Activated CD8-positive, alpha-beta memory T cell treated with anti-CD3 and anti-CD28 coated beads, Interleukin-2, amount 50 U/mL, for 1 hour (primary cell): Measurements from ENCODE around the gene CCDC152.
"Not testable (repeated sequence)": the region's sequence is repeated elsewhere in the genome, so short reads cannot be mapped to it uniquely, and the experiment has no call there.

Source experiments
- DNase-seq: peaks from one replicate; pipeline ENCODE4 v3.0.0-alpha.2; 2020; ENCODE audit errors: extremely low read depth

Gene CCDC152

DNA sequence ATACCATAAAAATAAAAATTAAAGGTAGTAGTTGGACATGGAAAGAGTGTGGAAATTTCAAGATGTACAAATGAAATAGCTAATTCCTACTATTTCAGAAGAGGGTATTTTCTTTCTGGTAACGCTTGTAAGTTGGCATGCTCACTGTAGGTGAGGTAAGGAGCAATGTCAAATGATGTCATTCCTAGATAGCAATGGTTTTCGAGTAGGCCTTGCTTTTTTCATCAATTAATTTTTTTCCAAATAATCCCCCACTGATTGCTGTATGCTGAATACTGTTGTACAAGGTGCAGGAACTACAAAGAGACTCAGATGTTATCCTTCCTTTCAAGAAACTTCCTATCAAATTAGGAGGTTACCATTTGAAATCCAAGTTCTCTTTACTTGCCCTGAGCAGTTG, 56.0 kb downstream of the CCDC152 start:
- DNase-seq: no peak

DNA sequence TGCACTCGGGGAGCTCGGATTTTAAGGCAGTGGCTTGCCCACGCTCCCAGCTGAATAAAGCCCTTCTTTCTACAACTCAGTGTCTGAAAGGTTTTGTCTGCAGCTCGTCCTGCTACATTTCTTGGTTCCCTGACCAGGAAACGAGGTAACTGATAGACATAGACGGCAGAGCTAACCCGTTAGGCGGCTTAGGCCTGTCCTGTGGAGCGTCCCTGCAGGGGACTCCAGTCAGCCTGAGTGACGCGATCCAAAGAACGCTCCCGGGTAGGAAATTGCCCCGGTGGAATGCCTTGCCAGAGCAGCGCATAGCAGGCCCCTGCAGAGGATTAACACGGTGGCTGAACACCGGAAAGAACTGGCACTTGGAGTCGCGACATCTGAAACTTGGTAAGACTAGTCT, 56.9 kb downstream of the CCDC152 start:
- DNase-seq: no peak

DNA sequence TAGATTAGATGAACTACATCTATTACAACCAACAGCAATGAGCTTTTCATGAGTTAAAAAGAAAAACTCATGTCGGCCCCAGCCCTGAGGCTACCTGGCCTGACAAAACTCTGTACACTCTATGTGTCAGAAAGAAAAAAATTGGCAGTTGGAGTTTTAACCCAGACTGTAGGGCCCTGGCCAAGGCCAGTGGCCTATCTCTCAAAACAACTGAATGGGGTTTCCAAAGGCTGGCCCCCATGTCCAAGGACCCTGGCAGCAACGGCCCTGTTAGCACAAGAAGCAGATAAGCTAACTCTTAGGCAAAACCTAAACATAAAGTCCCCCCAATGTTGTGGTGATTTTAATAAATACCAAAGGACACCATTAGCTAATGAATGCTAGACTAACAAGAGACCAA, 59.9 kb downstream of the CCDC152 start:
- not testable (repeated sequence) for DNase-seq

DNA sequence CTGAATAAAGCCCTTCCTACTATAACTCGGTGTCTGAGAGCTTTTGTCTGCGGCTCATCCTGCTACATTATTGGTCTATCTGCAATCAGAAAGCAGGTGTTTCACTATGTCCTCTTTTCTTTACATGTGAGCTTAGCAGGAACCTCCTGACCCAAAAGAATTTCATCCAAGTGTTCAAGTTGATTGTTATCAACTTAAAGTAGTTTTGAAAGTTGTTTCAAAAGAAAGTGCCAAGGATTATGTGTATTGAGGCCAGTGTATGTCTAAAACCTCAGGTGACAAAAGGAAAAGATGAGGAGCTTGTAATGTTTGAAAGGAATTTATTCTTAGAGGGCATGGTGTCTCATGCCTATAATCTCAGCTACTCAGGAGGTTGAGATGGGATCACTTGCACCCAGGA, 63.1 kb downstream of the CCDC152 start:
- DNase-seq: no peak

DNA sequence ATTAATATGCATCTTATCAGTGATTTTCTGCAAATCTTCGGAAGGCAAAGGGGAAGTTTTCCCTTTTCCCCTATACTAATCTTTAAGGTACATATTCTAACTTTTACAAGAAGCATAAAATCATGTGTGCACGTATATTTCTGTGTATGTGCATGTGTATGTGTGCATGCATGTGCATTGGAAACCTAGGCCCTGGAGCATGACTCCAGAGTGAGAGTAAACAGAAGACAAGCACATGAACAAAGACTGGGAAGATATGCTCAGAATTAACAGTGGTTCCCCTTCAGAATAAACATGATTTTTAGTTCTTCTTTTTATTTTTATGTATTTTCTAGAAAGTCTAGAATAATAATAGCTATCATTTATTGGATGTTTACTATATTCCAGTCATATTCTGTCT, 65.9 kb downstream of the CCDC152 start:
- no peak for DNase-seq

DNA sequence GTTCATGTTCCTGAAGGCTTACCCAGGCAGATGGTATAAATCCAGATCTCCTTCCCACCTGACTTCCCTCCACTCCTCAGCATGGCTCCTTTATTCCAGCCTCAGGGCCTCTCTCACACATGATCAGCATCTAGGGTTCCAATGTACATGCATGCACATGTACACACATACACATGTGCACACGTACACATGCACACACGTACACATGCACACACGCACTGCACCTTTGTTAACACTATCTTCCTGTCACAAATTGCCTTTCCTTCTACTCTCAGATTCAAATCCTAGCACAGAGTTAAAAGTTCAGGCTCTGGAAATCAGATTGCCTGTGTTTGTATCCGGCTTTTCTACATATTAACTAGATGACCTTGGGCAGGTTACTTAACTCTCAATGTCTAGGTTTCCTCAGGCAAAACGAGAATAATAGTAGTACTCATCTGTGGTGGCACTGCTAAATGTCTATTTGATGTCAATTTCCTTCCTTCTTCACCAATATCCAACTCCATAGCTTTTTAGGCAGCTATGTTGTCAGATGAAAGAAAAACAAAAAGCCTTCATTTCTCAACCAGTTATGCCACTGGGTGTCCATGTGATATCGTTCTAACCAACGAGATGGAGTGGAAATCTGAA, 67.8 kb downstream of the CCDC152 start:
- DNase-seq: no peak

DNA sequence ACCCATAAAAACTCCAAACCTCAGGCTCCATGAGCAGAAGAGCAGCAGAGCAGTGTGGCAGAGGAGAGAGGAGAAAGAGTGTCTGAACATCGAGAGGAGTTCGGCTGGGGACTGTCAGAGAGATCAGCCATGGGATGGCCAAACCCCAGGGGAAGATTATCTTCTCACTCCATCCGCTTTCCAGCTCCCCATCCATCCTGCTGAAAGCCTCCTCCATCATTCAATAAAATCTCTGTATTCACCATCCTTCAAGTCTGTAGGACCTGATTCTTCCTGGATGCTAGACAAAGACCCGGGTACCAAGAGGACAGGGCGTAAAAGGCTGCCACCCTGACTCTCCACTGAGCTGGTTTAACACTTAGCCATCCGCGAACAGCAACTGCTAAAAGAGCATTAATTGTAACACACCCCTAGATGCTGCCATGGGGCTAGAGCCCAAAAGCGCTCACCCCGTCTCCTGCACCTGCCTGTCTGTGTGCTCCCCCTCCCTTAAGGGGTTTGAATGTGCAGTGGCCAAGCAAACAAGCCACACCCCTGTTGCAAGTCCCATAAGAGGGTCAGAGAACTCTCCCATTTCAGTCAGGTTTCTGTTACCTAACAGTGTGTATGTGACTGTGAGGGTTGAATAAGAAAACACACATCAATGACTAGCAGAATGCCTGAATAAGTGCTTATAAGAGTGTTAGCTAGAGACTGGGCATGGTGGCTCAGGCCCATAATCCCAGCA, 69.0 kb downstream of the CCDC152 start:
- no peak for DNase-seq

DNA sequence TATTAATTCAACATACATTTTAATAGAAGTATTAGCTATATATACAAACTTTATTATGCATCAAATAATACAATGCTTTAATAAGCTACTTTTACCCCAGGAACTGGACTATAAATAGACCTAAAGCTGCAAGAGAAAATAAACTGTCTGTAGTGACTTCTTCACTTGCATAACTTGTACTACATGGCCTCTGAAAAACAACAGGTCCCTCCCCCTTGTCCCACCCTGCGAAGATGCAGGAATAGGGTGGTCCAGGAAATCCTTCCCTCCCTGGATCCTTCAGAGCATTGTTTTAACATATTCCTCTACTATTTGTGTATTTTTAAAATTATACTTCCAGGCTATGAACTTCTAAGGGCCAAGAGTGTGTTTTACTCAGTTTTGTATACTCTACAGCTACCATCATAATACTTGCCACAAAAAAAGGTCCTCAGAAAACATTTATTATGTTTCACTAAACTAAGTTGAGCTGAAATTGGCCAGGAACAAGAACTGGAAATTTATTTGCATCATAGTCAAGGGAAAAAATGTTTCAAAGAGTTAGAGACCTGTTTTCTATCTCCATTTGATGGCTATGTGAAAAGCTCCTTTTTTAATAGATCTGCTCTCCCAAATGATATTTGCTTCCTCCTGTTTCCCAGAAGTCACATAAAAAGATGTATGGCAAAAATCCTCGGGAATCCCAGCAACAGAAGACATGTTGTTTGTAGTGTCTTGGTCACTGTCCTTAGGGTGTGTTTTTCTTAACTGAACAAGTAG, 70.3 kb downstream of the CCDC152 start:
- no peak for DNase-seq

DNA sequence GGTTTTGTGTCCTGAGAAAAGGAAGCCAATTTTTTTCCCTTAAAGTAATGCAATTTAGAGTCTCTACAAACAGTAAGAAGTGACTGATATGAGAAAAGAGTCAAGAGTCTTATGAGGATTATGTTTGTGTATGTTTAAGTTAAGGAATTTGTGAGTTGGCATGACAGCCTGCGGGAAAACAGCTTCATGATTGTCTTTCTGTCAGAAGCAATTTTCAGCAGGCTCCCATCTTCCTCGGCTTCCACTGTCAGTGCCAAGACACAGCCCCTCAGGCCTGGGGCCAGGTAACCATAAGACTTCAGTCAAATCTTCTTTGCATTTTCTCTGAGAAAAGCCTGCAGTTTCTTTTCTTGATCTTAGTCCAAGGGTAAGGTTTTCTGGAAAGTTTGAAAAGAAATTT, 72.1 kb downstream of the CCDC152 start:
- no peak for DNase-seq

DNA sequence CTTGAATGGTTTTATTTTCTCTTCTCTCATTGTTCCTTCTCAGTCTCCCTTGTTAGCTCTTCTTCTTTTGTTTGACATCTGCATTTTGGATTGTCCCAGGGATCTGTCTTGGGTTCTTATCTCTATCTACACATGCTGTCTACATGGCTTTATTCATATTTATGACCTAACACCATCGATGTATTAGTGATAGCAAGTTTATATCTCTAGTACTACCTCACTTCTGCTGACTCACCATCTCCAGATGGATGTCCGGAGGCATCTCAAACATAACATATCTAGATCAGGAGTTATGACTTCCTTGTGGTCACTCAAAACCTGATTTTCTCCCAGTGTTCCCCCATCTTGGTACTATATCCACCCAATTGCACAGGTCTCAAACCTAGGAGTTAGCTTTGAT, 74.3 kb downstream of the CCDC152 start:
- no peak for DNase-seq

DNA sequence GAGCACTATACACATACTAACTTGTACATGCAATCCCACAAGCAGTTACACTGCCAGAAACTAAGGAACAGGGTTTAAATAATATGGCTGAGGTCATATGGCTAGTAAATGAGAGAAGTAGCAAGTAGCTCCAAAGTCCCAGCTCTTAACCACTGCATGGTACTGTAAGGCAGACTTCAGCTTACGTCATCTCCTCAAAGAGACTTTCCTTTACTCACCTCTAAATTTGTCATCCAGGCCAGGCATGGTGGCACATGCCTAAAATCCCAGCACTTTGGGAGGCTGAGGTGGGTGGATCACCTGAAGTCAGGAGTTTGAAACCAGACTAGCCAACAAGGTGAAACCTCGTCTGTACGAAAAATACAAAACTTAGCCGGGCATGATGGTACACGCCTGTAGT, 75.4 kb downstream of the CCDC152 start:
- DNase-seq: no peak

DNA sequence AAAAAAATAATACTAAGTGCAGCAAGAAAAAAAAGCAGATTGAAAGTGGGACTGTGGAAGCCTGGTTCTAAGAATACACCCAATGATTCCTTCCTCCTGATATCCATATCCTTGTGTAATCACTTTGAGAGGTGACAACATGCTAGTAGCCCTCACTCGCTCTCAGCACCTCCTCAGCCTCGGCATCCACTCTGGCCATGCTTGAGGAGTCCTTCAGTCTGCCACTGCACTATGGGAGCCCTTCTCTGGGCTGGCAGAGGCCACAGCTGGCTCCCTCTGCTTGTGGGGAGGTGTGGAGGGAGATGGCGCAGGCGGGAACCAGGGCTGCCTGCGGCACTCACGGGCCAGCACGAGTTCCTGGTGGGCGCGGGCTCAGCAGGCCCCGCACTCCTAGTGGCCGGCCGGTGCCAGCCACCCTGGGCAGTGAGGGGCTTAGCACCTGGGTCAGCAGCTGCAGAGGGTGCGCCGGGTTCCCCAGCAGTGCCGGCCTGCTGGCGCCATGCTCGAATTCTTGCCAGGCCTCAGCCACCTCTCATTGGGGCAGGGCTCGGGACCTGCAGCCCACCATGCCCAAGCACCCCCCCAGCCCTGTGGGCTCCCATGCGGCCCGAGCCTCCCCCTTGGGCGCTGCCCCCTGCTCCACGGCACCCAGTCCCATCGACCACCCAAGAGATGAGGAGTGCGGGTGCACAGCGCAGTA, 79.6 kb downstream of the CCDC152 start:
- no peak for DNase-seq

DNA sequence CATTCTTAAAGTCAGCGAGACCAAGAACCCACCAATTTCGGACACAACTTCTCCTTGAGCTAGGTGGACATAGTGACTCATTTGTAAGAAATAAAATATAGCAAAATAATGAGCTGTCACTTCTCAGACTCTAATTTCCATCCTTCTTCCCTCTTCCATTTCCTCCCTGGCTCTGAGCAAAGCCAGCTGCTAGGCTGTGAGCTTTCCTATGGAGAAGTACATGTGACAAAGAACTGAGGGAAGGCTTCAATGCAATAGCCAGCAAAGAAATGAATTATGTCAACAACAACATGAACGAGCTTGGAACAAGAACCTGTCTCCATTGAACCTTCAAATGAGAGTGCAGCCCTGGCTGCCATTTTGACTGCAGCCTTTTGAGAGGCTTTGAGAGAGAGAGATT, 81.0 kb downstream of the CCDC152 start:
- no peak for DNase-seq

DNA sequence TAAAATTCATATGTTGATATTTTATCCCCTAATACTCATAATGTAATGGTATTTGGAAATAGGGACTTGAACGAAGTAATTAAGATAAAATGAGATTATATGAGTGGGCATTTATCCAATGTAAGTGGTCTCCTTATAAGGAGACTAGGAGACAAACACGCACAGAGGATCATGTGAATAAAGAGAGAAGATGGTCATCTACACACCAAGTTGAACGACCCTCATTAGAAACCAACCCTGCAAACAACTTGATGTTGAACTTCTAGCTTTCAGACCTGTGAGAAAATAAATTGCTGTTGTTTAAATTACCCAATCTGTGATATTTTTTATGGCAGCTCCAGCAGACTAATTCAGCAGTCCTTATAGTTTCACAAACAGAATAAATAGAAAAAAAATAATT, 82.6 kb downstream of the CCDC152 start:
- DNase-seq: no peak

DNA sequence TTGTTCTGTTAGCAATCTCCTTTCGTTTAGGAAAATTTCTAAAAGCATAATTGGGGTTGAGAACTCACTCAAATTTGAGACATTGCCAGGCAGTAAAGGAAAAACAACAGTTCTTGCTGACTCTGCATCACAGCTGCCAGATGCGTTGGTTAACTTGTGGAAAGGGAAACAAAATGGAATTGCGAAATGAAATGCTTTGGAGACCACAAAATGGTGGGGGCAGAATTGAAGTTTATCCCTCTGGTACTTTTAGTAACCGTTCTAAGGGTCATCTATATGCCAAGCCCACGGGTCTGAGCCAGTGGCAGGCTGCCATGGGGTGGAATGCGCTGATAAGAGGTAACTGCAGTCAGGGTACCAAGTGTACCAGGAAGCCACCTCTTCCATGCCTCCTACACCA, 83.7 kb downstream of the CCDC152 start:
- DNase-seq: no peak

DNA sequence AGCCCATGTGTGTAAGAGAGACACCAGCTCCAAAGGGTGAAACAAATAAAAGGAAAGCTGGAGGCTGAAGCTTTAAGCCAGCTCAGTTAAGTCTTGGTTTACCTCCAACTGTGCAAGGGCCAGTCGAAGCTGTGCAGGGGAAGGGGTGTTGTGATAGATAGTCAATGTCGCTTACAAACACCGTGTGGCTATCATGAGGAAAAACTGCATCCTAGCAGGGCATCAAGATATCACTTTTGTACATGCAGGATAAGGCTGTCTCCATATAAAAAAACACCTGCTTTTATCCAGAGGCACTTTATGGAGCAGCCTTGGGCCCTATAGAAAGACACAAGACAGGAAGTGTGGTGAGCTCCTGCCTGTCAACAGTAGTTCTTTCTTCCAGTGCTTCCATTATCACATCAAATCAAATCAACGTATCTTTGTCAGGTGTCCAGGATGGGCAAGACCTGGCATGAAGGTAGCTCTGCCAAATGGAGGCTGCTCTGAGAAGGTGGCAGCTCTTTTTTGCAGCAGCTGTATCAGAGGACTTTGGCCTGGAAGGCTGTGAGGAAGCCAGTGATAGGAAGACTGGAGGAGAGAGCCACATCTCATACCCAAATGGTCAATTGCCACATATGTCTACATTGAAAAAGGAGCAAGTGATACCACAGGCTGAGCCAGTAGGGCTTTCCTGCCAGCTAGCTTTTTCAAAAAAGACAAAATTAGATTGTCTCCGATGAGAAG, 84.4 kb downstream of the CCDC152 start:
- no peak for DNase-seq

DNA sequence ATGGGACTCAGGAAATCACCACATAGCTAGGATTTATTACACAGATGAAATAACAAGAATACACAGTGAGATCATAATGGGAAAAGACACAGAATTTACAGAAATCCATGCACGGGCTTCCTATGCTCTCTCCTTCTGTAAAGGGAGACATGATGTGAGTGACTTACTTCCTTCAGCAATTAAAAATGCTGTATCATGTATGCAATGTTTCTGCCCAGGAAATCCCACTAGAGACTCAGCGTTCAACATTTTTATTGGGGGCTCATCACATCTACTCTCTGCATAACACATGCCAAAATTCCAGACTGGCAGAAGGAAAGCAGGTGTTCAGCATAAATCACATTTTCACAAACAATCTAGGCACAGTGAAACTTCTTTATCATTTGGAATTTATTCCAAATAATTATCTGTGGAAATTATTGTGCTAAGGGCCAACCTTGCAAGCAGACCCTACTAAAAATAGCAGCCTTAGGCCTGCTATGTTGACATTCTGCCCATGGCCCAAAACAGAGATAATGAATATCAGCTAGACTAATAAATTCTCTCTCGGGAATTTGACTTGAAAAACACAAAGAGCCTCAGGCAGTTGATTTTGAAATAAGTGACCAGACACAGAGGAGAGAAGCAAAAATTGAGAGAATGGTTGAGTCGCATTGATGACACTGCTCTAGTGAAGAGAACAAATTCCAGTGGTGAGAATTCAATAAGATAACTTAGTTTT, 86.5 kb downstream of the CCDC152 start:
- no peak for DNase-seq

DNA sequence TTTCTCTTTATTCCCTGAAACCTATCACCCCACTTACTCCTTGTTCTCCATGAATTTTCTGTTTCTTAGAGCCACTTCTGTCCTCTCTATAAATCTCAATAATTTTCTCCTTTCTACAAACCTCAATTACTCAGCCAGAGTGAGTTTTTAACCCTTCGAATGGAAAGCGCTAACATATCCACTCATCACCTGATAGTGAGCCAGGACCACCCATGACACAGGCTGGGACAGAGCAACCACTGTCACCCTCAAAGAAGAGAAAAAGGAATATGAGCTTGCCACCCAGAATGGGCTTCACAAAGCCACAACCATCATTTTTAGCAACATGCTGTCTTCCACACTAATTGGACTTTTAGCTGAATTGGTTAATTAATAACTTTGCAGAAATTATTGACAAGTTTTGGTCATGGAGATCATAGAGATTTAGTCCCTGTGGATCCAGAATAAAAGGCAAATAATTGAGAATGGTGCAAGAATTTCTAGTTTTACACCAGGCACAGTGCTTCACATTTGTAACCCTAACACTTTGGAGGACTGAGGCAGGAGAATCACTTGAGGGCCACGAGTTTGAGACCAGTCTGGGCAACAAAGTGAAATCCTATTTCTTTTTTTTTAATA, 87.2 kb downstream of the CCDC152 start:
- no peak for DNase-seq

DNA sequence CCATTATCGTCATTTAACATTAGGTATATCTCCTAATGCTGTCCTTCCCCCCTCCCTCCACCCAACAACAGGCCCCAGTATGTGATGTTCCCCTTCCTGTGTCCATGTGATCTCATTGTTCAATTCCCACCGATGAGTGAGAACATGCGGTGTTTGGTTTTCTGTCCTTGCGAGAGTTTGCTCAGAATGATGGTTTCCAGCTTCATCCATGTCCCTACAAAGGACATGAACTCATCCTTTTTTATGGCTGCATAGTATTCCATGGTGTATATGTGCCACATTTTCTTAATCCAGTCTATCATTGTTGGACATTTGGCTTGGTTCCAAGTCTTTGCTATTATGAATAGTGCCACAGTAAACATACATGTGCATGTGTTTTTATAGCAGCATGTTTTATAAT, 87.8 kb downstream of the CCDC152 start:
- not testable (repeated sequence) for DNase-seq

DNA sequence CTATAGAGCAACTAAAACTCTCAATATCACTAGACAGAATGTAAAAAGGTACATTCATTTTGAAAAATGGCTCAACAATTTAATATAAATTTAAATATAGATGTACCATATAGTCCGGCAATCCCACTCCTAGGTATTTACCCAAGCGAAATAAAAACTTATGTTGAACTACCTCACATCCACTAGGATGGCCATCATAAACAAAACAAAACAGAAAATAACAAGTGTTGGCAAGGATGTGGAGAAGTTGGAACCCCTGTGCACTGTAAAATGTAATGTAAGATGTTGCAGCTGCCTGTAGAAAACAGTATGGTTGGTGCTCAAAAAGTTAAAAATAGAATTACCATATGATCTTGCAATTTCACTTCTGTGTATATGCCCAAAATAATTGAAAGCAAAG, 91.9 kb downstream of the CCDC152 start:
- DNase-seq: no peak

DNA sequence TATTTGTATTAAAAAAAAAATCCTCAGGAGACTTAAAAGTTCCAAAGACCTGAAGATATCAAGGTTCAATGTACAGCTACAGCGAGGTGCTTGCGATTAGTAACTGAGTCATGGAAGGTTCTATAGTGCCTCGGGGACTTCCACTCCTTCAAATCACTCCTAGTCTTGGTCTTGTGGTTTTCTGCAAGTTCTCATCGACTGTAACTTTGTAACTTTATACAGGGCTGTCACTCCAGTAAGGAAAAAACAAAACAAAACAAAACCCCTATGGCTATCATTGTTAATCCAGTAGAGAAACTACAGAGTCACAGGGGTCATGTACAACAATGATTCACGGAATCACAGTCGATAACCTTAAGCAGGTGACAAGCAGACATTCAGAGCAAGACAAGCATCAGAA, 94.9 kb downstream of the CCDC152 start:
- DNase-seq: no peak
